Progenitor cell of endocrine pancreas (in vitro differentiated cells): ENCODE data around the gene TRIM41. TPM values are rescaled to one million over a fixed set of nuclear protein-coding genes. Genes with fewer than 3 reads are reported as not detected.
"Not testable (repeated sequence)": the region's sequence is repeated elsewhere in the genome, so short reads cannot be mapped to it uniquely, and the experiment has no call there.

Experiments used
- DNase-seq: peaks from one replicate; pipeline ENCODE4 v3.0.0; 2021; ENCODE audit warnings: low spot score; ENCODE audit not compliant: unreplicated experiment
- H3K27ac Mint-ChIP-seq: 2 replicates; pipeline ENCODE4 v1.8.0; 2021; ENCODE audit warnings: mild to moderate bottlenecking, moderate library complexity, mixed read lengths
- H3K27me3 Mint-ChIP-seq: 2 replicates; pipeline ENCODE4 v1.8.0; 2021; ENCODE audit warnings: mixed read lengths
- H3K36me3 Mint-ChIP-seq: 2 replicates; pipeline ENCODE4 v1.8.0; 2022; ENCODE audit warnings: mixed read lengths; ENCODE audit not compliant: insufficient read depth
- H3K4me1 Mint-ChIP-seq: 2 replicates; pipeline ENCODE4 v1.8.0; 2021; ENCODE audit warnings: low read depth, mixed read lengths
- H3K4me3 Mint-ChIP-seq: 2 replicates; pipeline ENCODE4 v1.8.0; 2021; ENCODE audit warnings: low read depth, mild to moderate bottlenecking, moderate library complexity, mixed read lengths
- H3K9me3 Mint-ChIP-seq: 2 replicates; pipeline ENCODE4 v1.8.0; 2021; ENCODE audit warnings: low read depth, mixed read lengths
- CTCF ChIP-seq: fragments of 200-600 bp; sonication (generic); IDR thresholded peaks from one replicate; pipeline ENCODE4 v1.5.0; 2021; ENCODE audit warnings: antibody characterized with exemption, mild to moderate bottlenecking; ENCODE audit not compliant: unreplicated experiment
- total RNA-seq: library from RNA; stranded (reverse); gene quantifications from 2 replicates; pipeline ENCODE4 v1.2.1, GENCODE V29; 2021

Gene TRIM41
- total RNA-seq, 1 donor from 2014 or later, result 37.6 TPM

- Mint-ChIP-seq H3K4me3 (no peak overlapping the region), H3K4me1 (peaks cover 8% of the 10 kb centered on the region), H3K27me3 (peaks cover 4% of the 10 kb centered on the region), H3K27ac (peak overlapping the region; percentile 90), H3K36me3 (no peaks in the 10 kb centered on the region), H3K9me3 (no peaks in the 10 kb centered on the region)
- no peak for TF ChIP-seq CTCF
- DNase-seq, result peak; percentile 45
Measured at GRCh38 chr5:181281077-181281983, 58.2 kb downstream of the TRIM41 start.

- TF ChIP-seq CTCF, result no peak
- Mint-ChIP-seq H3K27me3 (peaks cover 4% of the 10 kb centered on the region), H3K9me3 (no peaks in the 10 kb centered on the region), H3K4me3 (no peak overlapping the region), H3K36me3 (no peaks in the 10 kb centered on the region), H3K4me1 (peaks cover 8% of the 10 kb centered on the region), H3K27ac (peak overlapping the region; percentile 90)
- no peak for DNase-seq
Measured at GRCh38 chr5:181281984-181282316, 58.9 kb downstream of the TRIM41 start.

GRCh38 chr5:181282415-181282814 lies 59.3 kb downstream of the TRIM41 start:
- DNase-seq, H3K9me3 Mint-ChIP-seq, H3K36me3 Mint-ChIP-seq, H3K4me1 Mint-ChIP-seq, H3K27me3 Mint-ChIP-seq, H3K4me3 Mint-ChIP-seq, H3K27ac Mint-ChIP-seq: not testable (repeated sequence)

- no peak for TF ChIP-seq CTCF
- Mint-ChIP-seq H3K4me3 (peak overlapping the region; percentile 5), H3K9me3 (no peaks in the 10 kb centered on the region), H3K27ac (no peak overlapping the region), H3K27me3 (peaks cover 4% of the 10 kb centered on the region), H3K4me1 (peaks cover 8% of the 10 kb centered on the region), H3K36me3 (no peaks in the 10 kb centered on the region)
- DNase-seq, result no peak
Measured at GRCh38 chr5:181282874-181283273, 59.8 kb downstream of the TRIM41 start.

- no peak for DNase-seq
- no peak for TF ChIP-seq CTCF
- no peaks in the 10 kb centered on the region for H3K9me3 Mint-ChIP-seq
- H3K27ac Mint-ChIP-seq, result no peak overlapping the region
- H3K36me3 Mint-ChIP-seq, result no peaks in the 10 kb centered on the region
- no peak overlapping the region for H3K4me3 Mint-ChIP-seq
- peaks cover 2% of the 10 kb centered on the region for H3K27me3 Mint-ChIP-seq
- H3K4me1 Mint-ChIP-seq, result peaks cover 8% of the 10 kb centered on the region
Measured at GRCh38 chr5:181283347-181283746, 60.3 kb downstream of the TRIM41 start.
